GM06990 (cell line): ENCODE measurements around the gene CCDC154.

Experiments used
- DNase-seq: peaks from one replicate; pipeline ENCODE4 v3.0.0-alpha.2; 2011; ENCODE audit not compliant: insufficient read length; ENCODE audit errors: extremely low read depth
- H3K27me3 ChIP-seq: replicated peaks from 2 replicates; pipeline ENCODE4 v1.6.0; 2011; ENCODE audit warnings: low read length; ENCODE audit not compliant: control insufficient read depth, insufficient read depth
- H3K36me3 ChIP-seq: 2 replicates; pipeline ENCODE4 v1.5.1; 2011; ENCODE audit warnings: low read length; ENCODE audit not compliant: control insufficient read depth, insufficient read depth
- H3K4me3 ChIP-seq: replicated peaks from 2 replicates; pipeline ENCODE4 v1.5.1; 2011; ENCODE audit warnings: low read depth, mild to moderate bottlenecking, control low read depth, low read length
- TF ChIP-seq, protein P1 (sequence below): IDR thresholded peaks from 2 replicates; pipeline ENCODE4 v1.5.1; 2011; ENCODE audit warnings: low read length, control low read depth, mild to moderate bottlenecking, inconsistent platforms; ENCODE audit not compliant: insufficient read depth, poor library complexity, severe bottlenecking

CCDC154 gene

DNA sequence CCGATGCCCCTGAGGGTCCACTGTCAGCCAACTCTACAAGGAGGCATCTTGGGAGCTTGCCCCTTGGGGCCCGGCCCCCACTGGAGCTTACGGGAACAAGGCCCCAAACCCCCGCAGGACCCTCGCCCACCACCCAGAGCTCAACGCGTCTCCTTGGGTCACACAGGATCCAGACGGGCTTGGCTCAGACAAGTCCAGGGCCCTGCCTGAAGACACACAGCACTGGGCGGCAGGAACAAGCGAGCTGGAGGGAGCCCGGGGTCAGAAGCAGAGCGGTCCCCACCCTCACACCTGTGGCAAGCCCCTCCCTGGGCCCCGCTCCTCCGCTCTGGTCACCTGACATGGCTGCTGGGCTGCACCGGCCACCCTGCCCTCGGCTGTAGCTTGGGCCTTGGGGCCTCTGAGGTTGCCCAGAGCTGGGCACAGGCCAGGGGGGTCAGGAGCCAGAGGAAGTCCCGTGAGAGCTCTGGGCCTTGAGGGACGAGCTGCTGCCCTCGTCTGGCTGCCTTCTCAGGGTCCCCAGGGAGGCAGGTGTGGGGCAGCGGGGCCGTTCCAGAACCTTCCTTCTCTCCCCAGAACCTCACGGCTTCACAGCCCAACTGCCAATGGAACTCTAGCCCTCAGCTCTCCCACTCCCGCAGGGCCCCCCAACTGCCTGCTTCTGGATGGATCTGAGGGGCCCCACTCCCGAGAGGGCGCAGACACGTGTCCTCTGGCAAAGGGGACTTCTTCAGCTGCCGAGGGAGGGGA lies at the start of gene CCDC154:
Gene CCDC154, minus strand, starts transcription at position 577 of the 750 bp plus-strand sequence. Its CDS starts 234 bp downstream, at position 343.
- DNase-seq = no peak
- peaks cover 6% of the 10 kb centered on the region for H3K36me3 ChIP-seq
- TF ChIP-seq, protein P1, sequence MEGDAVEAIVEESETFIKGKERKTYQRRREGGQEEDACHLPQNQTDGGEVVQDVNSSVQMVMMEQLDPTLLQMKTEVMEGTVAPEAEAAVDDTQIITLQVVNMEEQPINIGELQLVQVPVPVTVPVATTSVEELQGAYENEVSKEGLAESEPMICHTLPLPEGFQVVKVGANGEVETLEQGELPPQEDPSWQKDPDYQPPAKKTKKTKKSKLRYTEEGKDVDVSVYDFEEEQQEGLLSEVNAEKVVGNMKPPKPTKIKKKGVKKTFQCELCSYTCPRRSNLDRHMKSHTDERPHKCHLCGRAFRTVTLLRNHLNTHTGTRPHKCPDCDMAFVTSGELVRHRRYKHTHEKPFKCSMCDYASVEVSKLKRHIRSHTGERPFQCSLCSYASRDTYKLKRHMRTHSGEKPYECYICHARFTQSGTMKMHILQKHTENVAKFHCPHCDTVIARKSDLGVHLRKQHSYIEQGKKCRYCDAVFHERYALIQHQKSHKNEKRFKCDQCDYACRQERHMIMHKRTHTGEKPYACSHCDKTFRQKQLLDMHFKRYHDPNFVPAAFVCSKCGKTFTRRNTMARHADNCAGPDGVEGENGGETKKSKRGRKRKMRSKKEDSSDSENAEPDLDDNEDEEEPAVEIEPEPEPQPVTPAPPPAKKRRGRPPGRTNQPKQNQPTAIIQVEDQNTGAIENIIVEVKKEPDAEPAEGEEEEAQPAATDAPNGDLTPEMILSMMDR = no peak
- no peaks in the 10 kb centered on the region for H3K27me3 ChIP-seq
- no peak within 1 kb of the TSS for H3K4me3 ChIP-seq

DNA sequence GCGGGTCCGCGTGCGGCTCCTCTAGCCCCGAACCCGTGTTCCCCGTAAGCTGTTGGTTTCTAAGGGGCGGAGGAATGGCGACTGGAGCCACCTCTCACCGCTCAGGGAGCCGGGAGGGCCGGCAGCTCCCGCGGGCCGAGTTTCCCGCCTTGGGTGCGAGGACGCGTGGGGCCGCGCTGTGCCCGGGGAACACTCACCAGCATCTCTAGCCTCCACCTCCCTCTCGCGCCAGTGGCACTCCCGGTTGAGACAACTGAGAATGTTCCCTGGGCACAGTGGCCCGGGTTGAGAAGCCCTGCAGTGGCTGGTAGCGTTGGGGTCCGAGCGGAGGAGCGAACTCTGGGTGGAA lies 49.4 kb upstream of the CCDC154 start:
- DNase-seq = no peak
- H3K4me3 ChIP-seq = peak overlapping the region; percentile 88
- H3K36me3 ChIP-seq = peaks cover 12% of the 10 kb centered on the region
- TF ChIP-seq, protein P1 = no peak
- H3K27me3 ChIP-seq = no peaks in the 10 kb centered on the region

DNA sequence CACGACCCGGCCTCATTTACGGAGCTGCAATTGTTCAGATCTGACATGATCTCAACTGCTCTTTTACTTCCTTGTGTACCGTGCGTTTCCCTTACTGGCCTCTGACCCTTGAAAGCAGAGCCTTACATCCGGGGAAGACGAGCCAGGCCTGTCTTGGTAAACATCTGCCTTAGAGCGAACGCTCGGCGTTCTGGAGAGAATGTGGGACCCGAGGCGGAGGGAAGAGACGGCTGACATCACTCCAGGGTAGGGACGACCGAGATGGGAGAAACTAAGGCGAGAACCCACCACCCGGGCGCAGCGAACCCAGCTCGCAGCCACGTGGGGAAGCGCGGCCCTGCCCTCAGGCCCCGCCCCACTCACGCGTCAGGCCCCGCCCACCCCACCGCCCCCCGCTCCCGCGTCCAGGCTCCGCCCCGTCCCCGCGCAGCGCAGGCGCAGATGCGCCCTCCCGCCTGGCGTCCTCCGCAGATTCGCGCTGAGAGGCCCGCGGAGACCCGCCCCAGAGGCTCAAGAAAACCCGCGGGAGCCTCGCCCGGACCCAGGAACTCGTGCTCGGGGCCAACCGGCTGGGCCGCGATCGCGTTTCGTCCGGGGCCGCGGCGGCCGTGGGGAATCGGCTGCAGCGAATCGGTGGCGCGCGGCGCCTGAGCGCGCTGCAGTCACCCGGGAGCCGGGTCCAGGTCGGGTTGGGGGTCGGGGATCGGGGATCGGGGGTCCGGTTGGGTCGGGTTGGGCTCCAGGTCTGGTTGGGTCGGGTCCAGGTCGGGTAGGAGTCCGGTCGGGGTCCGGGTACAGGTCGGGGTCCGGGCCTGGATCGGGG lies 48.8 kb upstream of the CCDC154 start, which contains the start of gene TELO2:
Gene TELO2, plus strand, starts transcription at position 438 of the 823 bp plus-strand sequence. CDS start 922 bp downstream, outside the sequence.
- TF ChIP-seq, protein P1 = no peak
- Histone ChIP-seq H3K4me3 (peak within 1 kb of the TSS; percentile 88), H3K27me3 (no peaks in the 10 kb centered on the region)

GRCh38 chr16:1492082-1492922 lies 47.9 kb upstream of the CCDC154 start:
- Histone ChIP-seq H3K36me3 (peaks cover 12% of the 10 kb centered on the region; the same call in 1 of the 2 replicates), H3K4me3 (peak overlapping the region; percentile 60), H3K27me3 (no peaks in the 10 kb centered on the region)
- TF ChIP-seq, protein P1 = no peak
- DNase-seq = no peak

More for the DNA sequence above, 48.8 kb upstream of the CCDC154 start, which contains the start of gene TELO2:
- peak; percentile 87 for DNase-seq
- peaks cover 12% of the 10 kb centered on the region for H3K36me3 ChIP-seq

DNA sequence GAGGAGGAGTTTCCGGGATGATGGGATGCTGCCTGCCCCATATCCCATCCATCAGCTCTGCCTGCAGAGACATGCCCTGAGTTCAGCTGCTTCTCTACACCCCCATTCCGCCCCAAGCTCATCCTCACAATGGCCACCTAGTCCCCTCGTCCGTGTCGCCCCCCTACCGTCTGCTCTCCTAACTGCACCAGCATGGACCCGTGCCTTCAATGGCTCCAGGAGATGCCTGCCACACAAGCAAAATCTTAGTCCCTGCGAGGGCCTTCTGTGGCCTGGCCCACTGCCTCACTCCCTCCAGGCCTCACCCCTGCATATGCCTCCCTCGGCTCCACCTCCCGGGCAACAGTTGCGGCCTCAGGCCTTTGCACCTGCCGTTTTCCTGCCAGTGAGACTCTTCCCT lies 47.0 kb upstream of the CCDC154 start:
- H3K27me3 ChIP-seq = no peaks in the 10 kb centered on the region
- TF ChIP-seq, protein P1 = no peak
- peaks cover 7% of the 10 kb centered on the region; the same call in 1 of the 2 replicates for H3K36me3 ChIP-seq
- peak; percentile 5 for DNase-seq
- no peak overlapping the region for H3K4me3 ChIP-seq
